ENCODE measurements around the gene CPOX. TPM values are rescaled to one million over a fixed set of nuclear protein-coding genes. Genes with fewer than 3 reads are reported as not detected.
"Not testable (repeated sequence)": the region's sequence is repeated elsewhere in the genome, so short reads cannot be mapped to it uniquely, and the experiment has no call there.

CPOX gene
- total RNA-seq: 10 to 100 TPM; 46.0 to 50.0 (median 48.5) TPM

GRCh38 chr3:98593046-98593936, at the start of gene CPOX:
TSS of gene CPOX (minus strand) at chr3:98593611. CDS start at chr3:98593504, 107 bp downstream.
- Mint-ChIP-seq H3K4me1 (ENCODE audit: low read depth) (peaks cover 31% of the 10 kb centered on the region), H3K4me3 (peak within 1 kb of the TSS; percentile 97), H3K27me3 (ENCODE audit: low read depth) (no peaks in the 10 kb centered on the region), H3K36me3 (ENCODE audit: insufficient read depth) (peaks cover 14% of the 10 kb centered on the region), H3K9me3 (no peaks in the 10 kb centered on the region)
- DNase-seq: peak; percentile 76
- ATAC-seq: peak; percentile 98 to 99

DNA sequence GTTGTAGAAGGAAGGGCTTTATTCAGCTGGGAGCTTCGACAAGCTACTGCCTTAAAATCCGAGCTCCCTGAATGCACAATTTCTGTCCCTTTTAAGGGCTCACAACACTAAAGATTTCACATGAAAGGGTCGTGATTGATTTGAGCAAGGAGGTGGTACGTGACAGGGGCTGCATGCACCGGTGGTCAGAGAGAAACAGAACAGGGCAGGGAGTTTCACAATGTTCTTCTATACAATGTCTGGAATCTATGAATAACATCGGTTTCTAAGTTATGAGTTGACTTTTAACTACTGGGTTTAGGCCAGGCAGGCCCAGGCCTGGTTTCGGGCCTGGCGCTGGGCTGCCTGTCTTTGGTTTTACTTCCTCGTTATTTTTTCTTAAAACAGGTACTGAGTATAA, 49.4 kb upstream of the CPOX start:
- H3K4me3 Mint-ChIP-seq; DNase-seq; H3K36me3 Mint-ChIP-seq (ENCODE audit: insufficient read depth); H3K9me3 Mint-ChIP-seq; H3K4me1 Mint-ChIP-seq (ENCODE audit: low read depth); ATAC-seq: not testable (repeated sequence)
- peaks cover 31% of the 10 kb centered on the region for H3K27me3 Mint-ChIP-seq (ENCODE audit: low read depth)

- not testable (repeated sequence) for H3K36me3 Mint-ChIP-seq (ENCODE audit: insufficient read depth); H3K4me3 Mint-ChIP-seq; H3K4me1 Mint-ChIP-seq (ENCODE audit: low read depth); ATAC-seq; DNase-seq; H3K9me3 Mint-ChIP-seq
- peaks cover 29% of the 10 kb centered on the region for H3K27me3 Mint-ChIP-seq (ENCODE audit: low read depth)
Observed at GRCh38 chr3:98641756-98642155, 48.3 kb upstream of the CPOX start.

DNA sequence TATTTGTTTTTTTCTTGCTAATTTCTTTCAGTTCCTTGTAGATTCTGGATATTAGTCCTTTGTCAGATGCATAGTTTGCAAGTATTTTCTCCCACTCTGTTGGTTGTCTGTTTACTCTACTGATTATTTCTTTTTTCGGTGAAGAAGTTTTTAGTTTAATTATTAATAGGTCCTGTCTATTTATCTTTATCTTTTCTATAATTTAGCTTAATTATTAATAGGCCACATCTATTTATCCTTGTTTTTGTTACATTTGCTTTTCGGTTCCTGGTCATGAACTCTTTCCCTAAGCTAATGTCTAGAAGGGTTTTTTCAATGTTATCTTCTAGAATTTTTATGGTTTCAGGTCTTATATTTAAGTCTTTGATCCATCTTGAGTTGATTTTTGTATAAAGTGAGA, 45.1 kb upstream of the CPOX start:
- not testable (repeated sequence) for ATAC-seq
- peaks cover 14% of the 10 kb centered on the region for H3K27me3 Mint-ChIP-seq (ENCODE audit: low read depth)

DNA sequence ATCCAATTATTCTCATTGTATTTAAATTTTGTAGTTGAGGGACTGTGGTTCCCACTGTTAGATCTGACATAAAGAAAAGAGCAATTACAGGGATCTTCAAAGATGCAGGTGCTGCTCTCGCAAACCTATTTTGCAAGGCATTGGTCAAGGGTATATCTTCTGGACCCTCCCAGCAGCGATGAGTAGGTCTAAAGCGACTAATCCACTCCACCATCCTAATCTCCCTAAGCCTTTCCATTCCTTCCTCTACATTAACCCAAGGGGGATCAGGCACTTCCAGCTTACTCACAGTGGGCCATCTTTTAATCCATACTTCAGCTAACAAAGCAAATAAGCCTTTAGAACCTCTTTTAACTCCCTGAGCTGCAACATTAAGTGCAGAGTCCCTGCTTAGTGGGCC, 37.0 kb upstream of the CPOX start:
- Mint-ChIP-seq H3K4me3 (no peak overlapping the region), H3K4me1 (ENCODE audit: low read depth) (no peaks in the 10 kb centered on the region), H3K9me3 (no peaks in the 10 kb centered on the region), H3K27me3 (ENCODE audit: low read depth) (no peaks in the 10 kb centered on the region), H3K36me3 (ENCODE audit: insufficient read depth) (no peaks in the 10 kb centered on the region)
- DNase-seq (no peak), ATAC-seq (no peak)

More for the DNA sequence above, 45.1 kb upstream of the CPOX start:
- DNase-seq; H3K36me3 Mint-ChIP-seq (ENCODE audit: insufficient read depth); H3K4me3 Mint-ChIP-seq; H3K4me1 Mint-ChIP-seq (ENCODE audit: low read depth); H3K9me3 Mint-ChIP-seq: not testable (repeated sequence)

- Mint-ChIP-seq H3K4me3 (no peak overlapping the region), H3K4me1 (ENCODE audit: low read depth) (no peaks in the 10 kb centered on the region), H3K9me3 (no peaks in the 10 kb centered on the region), H3K36me3 (ENCODE audit: insufficient read depth) (no peaks in the 10 kb centered on the region), H3K27me3 (ENCODE audit: low read depth) (no peaks in the 10 kb centered on the region)
- ATAC-seq (no peak), DNase-seq (no peak)
Observed at GRCh38 chr3:98628317-98628716, 34.9 kb upstream of the CPOX start.

- H3K9me3 Mint-ChIP-seq: no peaks in the 10 kb centered on the region
- no peaks in the 10 kb centered on the region for H3K4me1 Mint-ChIP-seq (ENCODE audit: low read depth)
- no peak for DNase-seq
- no peak overlapping the region for H3K4me3 Mint-ChIP-seq
- ATAC-seq: no peak
- no peaks in the 10 kb centered on the region for H3K36me3 Mint-ChIP-seq (ENCODE audit: insufficient read depth)
- H3K27me3 Mint-ChIP-seq (ENCODE audit: low read depth): no peaks in the 10 kb centered on the region
Observed at GRCh38 chr3:98626151-98626550, 32.7 kb upstream of the CPOX start.

- no peak overlapping the region for H3K4me3 Mint-ChIP-seq
- no peak for ATAC-seq
- no peaks in the 10 kb centered on the region for H3K4me1 Mint-ChIP-seq (ENCODE audit: low read depth)
- H3K9me3 Mint-ChIP-seq: no peaks in the 10 kb centered on the region
- DNase-seq: no peak
- no peaks in the 10 kb centered on the region for H3K27me3 Mint-ChIP-seq (ENCODE audit: low read depth)
- no peaks in the 10 kb centered on the region for H3K36me3 Mint-ChIP-seq (ENCODE audit: insufficient read depth)
Observed at GRCh38 chr3:98623572-98624280, 30.3 kb upstream of the CPOX start.

DNA sequence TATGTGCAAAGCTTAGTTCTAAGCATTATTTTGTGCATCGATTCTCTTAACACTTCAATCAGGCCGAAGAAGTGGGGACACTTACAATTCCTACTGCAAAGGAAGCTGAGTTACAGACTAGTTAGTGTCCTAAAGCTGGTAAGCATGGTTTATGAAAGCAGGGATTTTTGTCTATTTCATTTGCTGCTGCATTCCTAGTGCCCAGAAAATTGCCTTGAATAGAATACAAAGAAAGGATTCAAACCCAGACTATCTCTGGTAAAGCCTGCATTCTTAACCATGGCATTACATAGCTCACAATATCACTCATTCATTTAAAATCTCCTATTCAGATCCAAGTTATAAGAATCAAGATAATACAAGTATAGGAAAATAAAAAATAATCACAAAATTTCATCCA, 24.4 kb upstream of the CPOX start:
- Mint-ChIP-seq H3K4me1 (ENCODE audit: low read depth) (no peaks in the 10 kb centered on the region), H3K9me3 (no peaks in the 10 kb centered on the region), H3K4me3 (no peak overlapping the region), H3K36me3 (ENCODE audit: insufficient read depth) (no peaks in the 10 kb centered on the region), H3K27me3 (ENCODE audit: low read depth) (peaks cover 3% of the 10 kb centered on the region)
- DNase-seq (no peak), ATAC-seq (no peak)

- Mint-ChIP-seq H3K9me3 (peaks cover 9% of the 10 kb centered on the region), H3K4me1 (ENCODE audit: low read depth) (no peaks in the 10 kb centered on the region), H3K4me3 (no peak overlapping the region), H3K27me3 (ENCODE audit: low read depth) (peaks cover 3% of the 10 kb centered on the region), H3K36me3 (ENCODE audit: insufficient read depth) (peaks cover 2% of the 10 kb centered on the region)
- DNase-seq (no peak), ATAC-seq (no peak)
Observed at GRCh38 chr3:98613616-98614015, 20.2 kb upstream of the CPOX start.

DNA sequence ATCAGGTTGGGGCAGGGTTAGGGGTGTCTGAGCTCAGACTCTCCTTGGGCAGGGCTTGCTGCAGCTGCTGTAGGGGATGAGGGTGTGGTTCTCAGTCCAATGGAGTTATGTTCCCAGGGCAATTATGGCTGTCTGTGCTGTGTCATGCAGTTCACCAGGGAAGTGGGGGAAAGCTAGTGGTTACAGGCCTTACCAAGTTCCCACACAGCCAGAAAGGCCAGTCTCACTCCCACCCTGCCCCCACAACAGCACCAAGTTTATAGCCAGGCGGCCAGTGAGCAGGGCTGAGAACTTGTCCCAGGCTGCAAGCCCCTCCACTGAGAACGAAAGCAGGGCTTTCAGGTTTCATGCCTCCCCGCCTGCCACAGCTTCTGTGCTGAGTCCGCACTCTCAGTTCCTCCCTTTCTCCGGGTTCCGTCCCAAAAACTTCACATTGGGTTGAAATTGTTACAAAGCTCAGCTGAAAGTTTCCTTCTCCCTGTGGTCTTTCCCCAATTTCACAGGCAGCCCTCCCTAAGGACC, 19.6 kb upstream of the CPOX start:
- Mint-ChIP-seq H3K4me3 (no peak overlapping the region), H3K36me3 (ENCODE audit: insufficient read depth) (peaks cover 2% of the 10 kb centered on the region), H3K9me3 (peaks cover 9% of the 10 kb centered on the region), H3K4me1 (ENCODE audit: low read depth) (no peaks in the 10 kb centered on the region), H3K27me3 (ENCODE audit: low read depth) (peaks cover 3% of the 10 kb centered on the region)
- no peak for ATAC-seq
- DNase-seq: no peak

DNA sequence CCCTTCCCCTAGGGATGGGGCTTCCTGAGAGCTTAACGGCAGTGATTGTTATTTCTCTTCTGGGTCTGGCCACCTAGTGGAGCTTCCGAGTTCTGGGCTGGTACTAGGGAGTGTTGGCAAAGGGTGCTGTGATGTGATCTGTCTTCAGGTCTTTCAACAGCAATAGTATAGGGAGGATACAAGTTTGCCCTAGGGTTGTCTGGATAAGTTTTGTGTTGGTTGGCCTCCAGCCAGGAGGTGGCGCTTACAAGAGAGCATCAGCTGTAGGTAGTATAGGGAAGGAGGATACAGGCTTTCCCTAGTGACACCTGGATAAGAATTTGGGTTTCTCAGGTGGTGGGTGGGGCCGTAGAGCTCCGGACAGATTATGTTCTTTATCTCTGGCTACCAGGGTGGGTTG, 19.2 kb upstream of the CPOX start:
- Mint-ChIP-seq H3K9me3 (peaks cover 9% of the 10 kb centered on the region), H3K4me3 (no peak overlapping the region), H3K4me1 (ENCODE audit: low read depth) (no peaks in the 10 kb centered on the region), H3K36me3 (ENCODE audit: insufficient read depth) (peaks cover 2% of the 10 kb centered on the region), H3K27me3 (ENCODE audit: low read depth) (peaks cover 3% of the 10 kb centered on the region)
- DNase-seq (no peak), ATAC-seq (no peak)

DNA sequence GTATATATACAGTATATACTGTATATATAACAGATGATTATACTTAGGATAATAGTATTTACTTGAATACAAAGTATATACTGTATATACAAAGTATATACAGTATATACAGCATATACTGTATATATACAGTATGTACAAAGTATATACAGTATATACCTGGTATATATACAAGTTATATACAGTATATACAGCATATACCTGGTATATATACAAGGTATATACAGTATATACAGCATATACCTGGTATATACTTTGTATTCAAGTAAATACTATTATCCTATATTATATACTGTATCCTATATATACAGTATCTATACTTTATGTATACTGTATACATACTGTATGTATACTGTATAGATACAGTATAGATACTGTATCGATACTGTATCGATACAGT, 14.6 kb upstream of the CPOX start:
- H3K4me1 Mint-ChIP-seq (ENCODE audit: low read depth): no peaks in the 10 kb centered on the region
- DNase-seq (no peak), ATAC-seq (no peak)
- peaks cover 14% of the 10 kb centered on the region for H3K27me3 Mint-ChIP-seq (ENCODE audit: low read depth)
- H3K9me3 Mint-ChIP-seq: peaks cover 12% of the 10 kb centered on the region
- H3K4me3 Mint-ChIP-seq: no peak overlapping the region
- peaks cover 4% of the 10 kb centered on the region for H3K36me3 Mint-ChIP-seq (ENCODE audit: insufficient read depth)

DNA sequence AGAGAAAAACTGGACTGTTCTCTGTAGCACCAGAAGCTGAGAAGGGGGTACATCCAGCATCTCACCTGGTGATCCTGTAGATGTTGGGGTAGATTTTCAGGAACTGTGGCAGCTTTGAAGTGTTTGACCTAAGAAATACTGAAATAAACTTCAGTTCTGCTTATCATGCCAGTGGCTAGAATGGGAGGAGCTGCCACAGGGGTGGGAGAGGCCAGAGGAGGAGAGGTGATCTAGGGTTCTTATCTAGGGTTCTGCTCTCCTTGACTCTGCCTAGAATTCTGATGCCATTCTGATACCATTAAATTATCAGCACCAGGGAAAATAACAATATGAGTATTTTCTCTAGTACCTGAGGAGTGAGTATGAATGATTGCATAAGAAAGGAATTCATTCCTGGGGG, 10.2 kb upstream of the CPOX start:
- Mint-ChIP-seq H3K9me3 (peaks cover 4% of the 10 kb centered on the region), H3K4me1 (ENCODE audit: low read depth) (no peaks in the 10 kb centered on the region), H3K27me3 (ENCODE audit: low read depth) (peaks cover 14% of the 10 kb centered on the region), H3K36me3 (ENCODE audit: insufficient read depth) (peaks cover 3% of the 10 kb centered on the region), H3K4me3 (no peak overlapping the region)
- DNase-seq (no peak), ATAC-seq (no peak)

Measured in activated T-cell treated with anti-CD3 and anti-CD28 coated beads, Interleukin-2, amount 50 U/mL, for 4 hours (primary cell).